Activated T-helper 1 cell treated with anti-CD3 and anti-CD28 coated beads, Interleukin-12 subunit alpha, Interleukin-12 subunit beta, Interleukin-2, Interleukin-4 antibody, amounts not matched to agents 30 ng/mL and 10 ng/mL and 1 ng/mL, durations not matched to agents 14 hours and 24 hours and 36 hours (primary cell): ENCODE data around the gene TULP3. TPM values are rescaled to one million over a fixed set of nuclear protein-coding genes. Genes with fewer than 3 reads are reported as not detected.
"Not testable (repeated sequence)": the region's sequence is repeated elsewhere in the genome, so short reads cannot be mapped to it uniquely, and the experiment has no call there.

Experiments used
- DNase-seq: peaks from one replicate; pipeline ENCODE4 v3.0.0; 2021; ENCODE audit warnings: low spot score
- H3K27ac Mint-ChIP-seq: one replicate; pipeline ENCODE4 v1.8.0; 2021; ENCODE audit warnings: mild to moderate bottlenecking, mixed read lengths
- H3K27me3 Mint-ChIP-seq: one replicate; pipeline ENCODE4 v1.8.0; 2022; ENCODE audit warnings: mild to moderate bottlenecking, moderate library complexity, mixed read lengths; ENCODE audit not compliant: insufficient read depth
- H3K36me3 Mint-ChIP-seq: one replicate; pipeline ENCODE4 v1.8.0; 2021; ENCODE audit warnings: low read depth, mixed read lengths
- H3K4me1 Mint-ChIP-seq: one replicate; pipeline ENCODE4 v1.8.0; 2021; ENCODE audit warnings: low read depth, mixed read lengths
- H3K4me3 Mint-ChIP-seq: one replicate; pipeline ENCODE4 v1.8.0; 2021; ENCODE audit warnings: mild to moderate bottlenecking, moderate library complexity, mixed read lengths
- H3K9me3 Mint-ChIP-seq: one replicate; pipeline ENCODE4 v1.8.0; 2021; ENCODE audit warnings: mixed read lengths
- intact Hi-C: fragments of 100-400 bp; cut with micrococcal nuclease; formaldehyde crosslinking; loops from one replicate; pipeline ENCODE4 v1.15.1; 2024
- total RNA-seq: library from RNA; stranded (reverse); gene quantifications from 2 replicates; pipeline ENCODE4 v1.2.3, GENCODE V29; 2022

Gene TULP3
- total RNA-seq, 1 donor from 2014 or later = 8.6 TPM

DNA sequence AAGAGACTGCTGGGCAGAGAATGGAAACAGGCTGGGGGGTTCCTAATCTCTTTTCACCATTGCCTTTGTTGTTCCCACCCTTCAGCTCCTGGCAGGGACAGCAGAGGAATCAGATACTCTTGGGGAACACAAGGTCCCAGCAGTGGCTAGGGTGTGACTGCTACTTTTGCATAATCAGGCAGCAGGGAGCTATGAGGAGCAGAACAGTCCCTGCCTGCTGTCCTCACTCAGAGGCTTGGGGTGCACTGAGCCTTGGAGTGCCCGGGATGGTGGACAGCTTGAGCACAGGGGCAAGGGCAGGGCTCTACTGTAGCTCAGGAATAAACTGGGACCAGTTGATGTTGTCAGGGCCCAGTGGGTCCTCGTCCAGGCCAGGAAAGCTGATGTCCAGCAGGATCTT is 32.4 kb upstream of the TULP3 start:
- H3K27me3 Mint-ChIP-seq = no peaks in the 10 kb centered on the region
- no peaks in the 10 kb centered on the region for H3K9me3 Mint-ChIP-seq
- intact Hi-C loops = no loop called here
- peaks cover 35% of the 10 kb centered on the region for H3K36me3 Mint-ChIP-seq
- no peak for DNase-seq
- H3K4me1 Mint-ChIP-seq = peaks cover 6% of the 10 kb centered on the region
- H3K27ac Mint-ChIP-seq = no peak overlapping the region
- no peak overlapping the region for H3K4me3 Mint-ChIP-seq

DNA sequence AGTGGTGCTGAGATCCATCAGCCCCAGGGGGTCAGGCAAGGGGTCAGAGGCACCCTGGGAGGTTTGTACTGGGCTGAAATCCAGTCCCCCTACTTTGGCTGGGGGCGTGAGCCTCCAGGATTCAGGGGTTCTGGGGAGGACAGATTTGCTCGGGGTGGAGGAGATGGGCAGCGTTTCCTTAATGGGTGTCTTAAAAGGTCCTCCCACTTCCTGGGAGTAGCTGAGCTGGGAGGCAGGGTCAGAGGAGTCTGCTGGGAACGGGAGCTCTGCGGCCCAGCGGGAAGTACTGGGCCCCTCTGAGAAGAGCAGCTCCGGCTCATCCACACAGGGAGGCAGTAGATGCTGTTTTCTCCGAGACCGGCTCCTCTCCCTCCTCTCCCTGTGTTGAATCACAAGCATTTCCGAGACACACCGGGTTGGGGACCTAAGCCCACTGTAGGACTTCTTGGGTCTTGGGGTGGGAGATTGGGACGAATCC is 31.7 kb upstream of the TULP3 start:
- no peak for DNase-seq
- Mint-ChIP-seq H3K27me3 (no peaks in the 10 kb centered on the region), H3K27ac (no peak overlapping the region), H3K36me3 (peaks cover 37% of the 10 kb centered on the region), H3K4me1 (peaks cover 6% of the 10 kb centered on the region), H3K4me3 (no peak overlapping the region), H3K9me3 (no peaks in the 10 kb centered on the region)
- intact Hi-C loops = no loop called here

DNA sequence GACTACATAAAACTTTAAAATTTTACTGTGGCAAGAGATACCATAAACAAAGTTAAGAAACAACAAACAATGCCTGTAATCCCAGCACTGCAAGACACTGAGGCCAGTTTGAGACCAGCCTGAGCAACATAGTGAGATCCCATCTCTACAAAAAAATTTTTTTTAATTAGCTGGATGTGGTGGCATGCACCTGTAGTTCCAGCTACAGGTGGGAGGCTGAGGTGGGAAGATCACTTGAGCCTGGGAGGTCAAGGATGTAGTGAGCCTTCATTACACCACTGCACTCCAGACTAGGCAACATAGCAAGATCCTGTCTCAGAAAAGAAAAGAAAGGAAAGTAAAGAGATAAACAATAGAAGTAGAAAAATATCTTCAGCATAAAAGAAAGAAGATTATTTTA is 30.5 kb upstream of the TULP3 start:
- peaks cover 47% of the 10 kb centered on the region for H3K36me3 Mint-ChIP-seq
- intact Hi-C loops = no loop called here

DNA sequence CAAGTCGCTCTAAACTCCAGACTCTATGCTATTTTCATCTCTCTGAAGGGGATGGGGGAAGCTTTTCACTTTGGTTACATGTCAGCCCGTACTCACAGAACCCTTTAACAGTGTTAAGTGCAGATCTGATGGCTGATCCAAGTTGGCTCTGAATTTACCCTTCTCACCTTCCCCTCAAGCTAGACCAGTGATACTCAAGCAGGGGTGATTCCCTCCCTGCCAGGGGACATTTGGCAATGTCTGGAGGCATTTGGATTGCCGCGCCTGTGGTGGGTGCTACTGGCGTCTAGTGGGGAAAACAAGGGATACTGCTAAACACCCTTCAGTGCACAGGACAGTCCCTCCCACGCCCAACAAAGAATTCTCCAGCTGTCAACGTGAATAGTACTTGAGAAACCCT is 27.8 kb upstream of the TULP3 start:
- peaks cover 15% of the 10 kb centered on the region for H3K4me1 Mint-ChIP-seq
- H3K36me3 Mint-ChIP-seq = peaks cover 57% of the 10 kb centered on the region
- no peak overlapping the region for H3K27ac Mint-ChIP-seq
- H3K27me3 Mint-ChIP-seq = no peaks in the 10 kb centered on the region
- intact Hi-C loops = no loop called here
- no peak for DNase-seq
- no peaks in the 10 kb centered on the region for H3K9me3 Mint-ChIP-seq
- H3K4me3 Mint-ChIP-seq = no peak overlapping the region

More for the DNA sequence above, 30.5 kb upstream of the TULP3 start:
- Mint-ChIP-seq H3K4me3 (no peak overlapping the region), H3K27ac (no peak overlapping the region), H3K4me1 (peaks cover 6% of the 10 kb centered on the region), H3K27me3 (no peaks in the 10 kb centered on the region), H3K9me3 (no peaks in the 10 kb centered on the region)
- no peak for DNase-seq

DNA sequence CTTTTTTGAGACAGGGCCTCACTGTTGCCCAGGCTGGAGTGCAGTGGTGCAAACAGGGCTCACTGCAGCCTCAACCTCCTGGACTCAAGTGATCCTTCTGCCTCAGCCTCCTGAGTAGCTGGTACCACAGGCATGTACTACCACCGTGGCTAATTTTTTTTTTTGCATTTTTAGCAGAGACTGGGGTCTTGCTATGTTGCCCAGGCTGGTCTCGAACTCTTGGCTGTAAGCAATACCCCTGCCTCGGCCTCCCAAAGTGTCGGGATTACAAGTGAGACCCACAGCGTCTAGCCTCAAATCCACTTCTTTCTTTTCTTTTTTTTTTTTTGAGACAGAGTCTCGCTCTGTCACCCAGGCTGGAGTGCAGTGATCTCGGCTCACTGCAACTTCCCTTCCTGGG is 27.3 kb upstream of the TULP3 start:
- H3K27me3 Mint-ChIP-seq, DNase-seq, H3K27ac Mint-ChIP-seq, H3K4me3 Mint-ChIP-seq, intact Hi-C loops, H3K9me3 Mint-ChIP-seq: not testable (repeated sequence)
- peaks cover 57% of the 10 kb centered on the region for H3K36me3 Mint-ChIP-seq
- peaks cover 19% of the 10 kb centered on the region for H3K4me1 Mint-ChIP-seq

DNA sequence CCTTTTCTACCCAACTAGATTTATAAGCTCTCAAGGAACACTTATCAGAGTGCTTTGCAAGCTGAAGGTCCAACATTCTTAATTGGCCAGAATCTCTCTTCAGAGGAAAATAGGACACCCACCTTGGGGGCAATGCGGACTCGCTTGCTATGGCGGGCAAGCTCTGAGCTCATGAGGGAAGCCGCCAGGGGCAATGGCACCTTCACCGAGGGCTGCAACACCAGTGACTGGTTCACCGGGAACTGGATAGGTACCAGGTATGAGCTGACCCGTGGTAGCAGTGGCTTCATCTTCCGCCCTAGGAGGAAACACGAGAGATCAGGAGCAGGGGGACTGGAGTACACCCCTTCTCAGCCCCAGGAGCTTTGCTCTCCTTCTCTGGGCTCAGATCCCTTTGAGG is 26.5 kb upstream of the TULP3 start:
- Mint-ChIP-seq H3K36me3 (peaks cover 55% of the 10 kb centered on the region), H3K4me1 (peaks cover 27% of the 10 kb centered on the region), H3K9me3 (no peaks in the 10 kb centered on the region), H3K27ac (no peak overlapping the region), H3K27me3 (no peaks in the 10 kb centered on the region), H3K4me3 (no peak overlapping the region)
- intact Hi-C loops = no loop called here
- no peak for DNase-seq

DNA sequence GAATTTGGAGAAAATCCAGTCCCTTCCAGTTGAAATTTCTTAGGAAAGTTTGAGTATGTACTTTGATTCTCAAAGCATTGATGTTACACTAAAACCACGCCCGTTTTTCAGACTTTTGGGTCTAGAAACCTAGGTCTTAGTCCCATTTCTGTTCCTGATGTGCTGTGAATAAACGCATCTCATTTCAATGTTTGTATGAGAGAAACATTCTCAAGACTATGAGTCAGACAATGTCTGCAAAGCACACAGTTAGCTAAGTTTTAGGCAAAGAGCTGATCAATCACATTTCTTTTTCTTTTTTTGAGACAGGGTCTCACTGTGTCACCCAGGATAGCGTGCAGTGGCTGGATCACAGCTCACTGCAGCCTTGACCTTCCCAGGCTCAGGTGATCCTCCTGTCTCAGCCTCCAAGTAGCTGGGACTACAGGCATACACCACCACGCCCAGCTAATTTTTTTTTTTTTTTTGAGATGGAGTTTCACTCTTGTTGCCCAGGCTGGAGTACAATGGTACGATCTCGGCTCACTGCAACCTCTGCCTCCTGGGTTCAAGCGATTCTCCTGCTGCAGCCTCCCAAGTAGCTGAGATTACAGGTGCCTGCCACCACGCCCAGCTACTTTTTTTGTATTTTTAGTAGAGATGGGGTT is 21.6 kb upstream of the TULP3 start:
- Mint-ChIP-seq H3K4me1 (peaks cover 25% of the 10 kb centered on the region), H3K27ac (peak overlapping the region; percentile 94), H3K36me3 (peaks cover 39% of the 10 kb centered on the region)
- not testable (repeated sequence) for H3K9me3 Mint-ChIP-seq, H3K27me3 Mint-ChIP-seq, H3K4me3 Mint-ChIP-seq, DNase-seq
- intact Hi-C loops = loop anchor here (1.0 to 2.0 kb wide), 3 partner anchors 8 to 56 kb away; partner anchors contain the start of genes FOXM1, ITFG2, RHNO1 and TULP3

DNA sequence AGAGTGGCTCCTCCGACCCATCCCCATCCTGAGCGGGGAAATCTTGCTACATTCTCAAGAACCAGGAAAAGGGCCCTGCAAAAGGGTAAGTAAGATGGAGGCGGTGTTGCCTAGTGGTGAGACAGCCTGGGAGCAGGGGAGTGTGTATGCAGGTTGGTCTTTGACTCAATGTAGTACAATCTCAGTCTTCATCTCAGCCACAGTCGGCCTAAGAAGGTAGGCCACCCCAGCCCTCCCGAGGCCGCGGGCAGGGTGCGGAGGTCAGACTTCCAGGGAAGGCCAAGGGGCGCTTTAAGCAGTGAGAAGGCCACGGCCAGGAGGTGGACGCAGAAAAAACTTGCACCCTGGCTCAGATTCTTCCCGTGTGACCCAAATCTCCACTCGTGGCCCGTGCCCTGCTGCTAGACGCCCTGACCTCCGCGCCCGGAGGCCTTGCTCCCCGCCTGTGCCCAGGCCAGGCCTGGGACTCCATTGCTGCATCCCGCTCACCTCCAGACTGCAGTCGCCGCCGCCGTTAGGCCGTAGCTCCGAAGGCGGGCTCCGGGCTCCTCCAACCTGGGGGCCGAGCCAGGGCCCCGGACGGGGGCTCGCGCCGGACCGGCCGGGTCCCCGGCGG is 14.2 kb upstream of the TULP3 start:
- peaks cover 30% of the 10 kb centered on the region for H3K36me3 Mint-ChIP-seq
- peaks cover 44% of the 10 kb centered on the region for H3K4me1 Mint-ChIP-seq
- intact Hi-C loops = loop anchor here (1.0 to 5.0 kb wide), 5 partner anchors 8 to 184 kb away; partner anchors contain the start of genes ITFG2 and TULP3
- H3K27me3 Mint-ChIP-seq = no peaks in the 10 kb centered on the region
- peak overlapping the region; percentile 93 for H3K4me3 Mint-ChIP-seq
- DNase-seq = peak; percentile 12
- peak overlapping the region; percentile 93 for H3K27ac Mint-ChIP-seq
- H3K9me3 Mint-ChIP-seq = no peaks in the 10 kb centered on the region

DNA sequence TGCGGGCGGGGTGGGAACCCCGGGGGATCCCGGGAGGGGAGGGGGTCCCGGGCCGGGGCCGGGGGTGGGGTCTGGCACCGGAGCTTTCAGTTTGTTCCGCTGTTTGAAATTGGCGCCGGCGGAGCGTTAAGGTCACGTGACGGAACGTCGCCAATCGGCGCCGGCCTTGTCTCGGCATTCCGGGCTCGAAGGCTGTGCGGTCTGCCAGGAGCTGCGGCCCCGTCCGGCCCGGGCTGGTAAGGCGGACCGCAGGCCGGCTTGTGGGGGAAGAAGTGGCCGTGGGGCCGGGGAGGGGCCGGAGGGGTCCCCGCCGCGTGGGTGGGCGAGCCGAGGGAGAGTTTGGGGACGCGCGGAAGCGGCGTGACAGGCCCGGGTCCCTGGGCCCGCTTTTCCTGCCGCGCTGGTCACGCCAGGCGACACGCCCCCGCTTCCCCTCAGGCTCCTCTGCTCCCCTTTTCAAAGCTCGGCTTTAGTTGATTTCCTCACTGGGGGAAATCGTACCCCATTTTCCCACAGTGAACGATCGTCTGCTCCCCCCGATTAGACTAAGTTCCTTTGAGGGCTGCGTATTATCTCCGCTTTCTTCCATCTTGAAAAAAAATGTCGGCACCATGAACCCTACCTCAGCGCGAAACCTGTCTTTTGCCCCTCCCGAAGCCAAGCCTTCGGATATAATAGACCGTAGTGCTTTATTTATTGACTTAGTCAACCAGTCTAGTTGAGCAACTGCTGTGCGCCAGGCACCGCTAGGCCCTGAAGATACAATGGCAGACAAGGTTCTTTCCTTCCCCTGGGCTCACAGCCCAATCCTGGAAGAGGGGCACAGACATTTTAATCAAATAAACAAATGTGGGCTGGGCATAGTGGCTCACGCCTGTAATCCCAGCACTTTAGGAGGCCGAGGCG is 13.4 kb upstream of the TULP3 start, which contains the start of the genes FOXM1 and RHNO1:
FOXM1 (minus strand) TSS at position 128 of the 906 bp plus-strand sequence. CDS start 2,696 bp downstream, outside the sequence.
RHNO1 (plus strand) TSS at position 177 of the 906 bp plus-strand sequence. CDS start 8,144 bp downstream, outside the sequence.
- H3K27ac Mint-ChIP-seq = peak within 1 kb of the TSS; percentile 100
- peaks cover 30% of the 10 kb centered on the region for H3K36me3 Mint-ChIP-seq
- intact Hi-C loops = loop anchor here (1.0 to 5.0 kb wide), 5 partner anchors 9 to 185 kb away; partner anchors contain the start of genes ITFG2 and TULP3
- no peaks in the 10 kb centered on the region for H3K27me3 Mint-ChIP-seq
- peaks cover 51% of the 10 kb centered on the region for H3K4me1 Mint-ChIP-seq
- H3K4me3 Mint-ChIP-seq = peak within 1 kb of the TSS; percentile 99
- DNase-seq = peak; percentile 86
- no peaks in the 10 kb centered on the region for H3K9me3 Mint-ChIP-seq

DNA sequence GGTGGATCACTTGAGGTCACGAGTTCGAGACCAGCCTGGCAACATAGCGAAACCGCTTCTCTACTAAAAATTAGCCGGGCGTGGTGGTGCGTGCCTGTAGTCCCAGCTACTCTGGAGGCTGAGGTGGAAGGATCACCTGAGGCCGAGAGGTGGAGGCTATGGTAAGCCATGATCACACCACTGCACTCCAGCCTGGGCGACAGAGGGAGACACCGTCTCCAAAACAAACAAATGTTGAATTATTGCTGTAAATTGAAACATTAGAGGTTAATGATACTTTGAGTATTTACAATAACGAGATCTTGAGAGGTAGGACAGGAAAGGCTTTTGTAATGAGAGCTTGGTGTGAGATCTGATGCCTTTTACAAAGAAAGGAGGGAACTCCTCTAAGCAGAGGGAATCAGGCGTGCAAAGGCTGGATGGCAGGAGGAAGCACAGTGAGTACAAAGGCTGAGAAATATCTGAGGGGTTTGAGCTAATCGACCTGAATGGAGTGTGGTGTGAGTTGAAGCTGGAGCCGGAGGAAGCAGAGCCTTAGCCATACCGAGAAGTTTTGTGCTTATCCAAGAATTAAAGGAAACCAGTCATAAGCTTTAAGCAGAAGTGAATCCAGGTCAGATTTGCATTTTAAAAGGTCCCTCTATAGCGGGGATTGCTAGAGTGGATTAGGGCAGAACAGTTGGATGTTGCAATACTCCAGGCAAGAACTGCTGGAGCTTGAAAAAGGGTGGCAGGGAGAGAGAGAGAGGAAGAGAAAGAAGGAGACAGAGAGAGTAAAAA is 12.5 kb upstream of the TULP3 start:
- DNase-seq = no peak
- intact Hi-C loops = loop anchor here (1.0 to 5.0 kb wide), 5 partner anchors 10 to 186 kb away; partner anchors contain the start of genes ITFG2 and TULP3
- H3K9me3 Mint-ChIP-seq = no peaks in the 10 kb centered on the region
- peak overlapping the region; percentile 99 for H3K4me3 Mint-ChIP-seq
- H3K4me1 Mint-ChIP-seq = peaks cover 57% of the 10 kb centered on the region
- H3K27ac Mint-ChIP-seq = peak overlapping the region; percentile 100
- no peaks in the 10 kb centered on the region for H3K27me3 Mint-ChIP-seq
- peaks cover 26% of the 10 kb centered on the region for H3K36me3 Mint-ChIP-seq

DNA sequence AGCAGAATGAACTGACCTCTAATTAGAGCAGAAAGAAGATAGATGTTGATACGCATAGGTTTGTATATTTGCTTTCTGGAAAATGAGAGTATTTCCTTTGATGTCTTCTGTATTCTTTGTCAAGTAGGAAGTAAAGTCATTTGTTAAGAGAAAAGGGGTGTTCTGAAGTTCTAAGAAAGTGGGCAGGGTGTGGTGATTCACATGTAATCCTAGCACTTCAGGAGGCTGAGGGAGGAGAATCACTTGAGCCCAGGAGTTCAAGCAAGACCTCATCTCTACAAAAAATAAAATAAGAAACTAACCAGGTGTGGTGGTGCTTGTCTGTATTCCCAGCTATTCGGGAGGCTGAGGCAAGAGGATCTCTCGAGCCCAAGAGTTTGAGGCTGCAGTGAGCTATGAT is 10.8 kb upstream of the TULP3 start:
- intact Hi-C loops = loop anchor here (5.0 kb wide), 2 partner anchors 82 to 188 kb away; no protein-coding TSS in a partner anchor
- no peaks in the 10 kb centered on the region for H3K9me3 Mint-ChIP-seq
- H3K4me3 Mint-ChIP-seq = peak overlapping the region; percentile 66
- no peaks in the 10 kb centered on the region for H3K27me3 Mint-ChIP-seq
- no peak for DNase-seq
- H3K4me1 Mint-ChIP-seq = peaks cover 52% of the 10 kb centered on the region
- peak overlapping the region; percentile 80 for H3K27ac Mint-ChIP-seq
- H3K36me3 Mint-ChIP-seq = peaks cover 23% of the 10 kb centered on the region

DNA sequence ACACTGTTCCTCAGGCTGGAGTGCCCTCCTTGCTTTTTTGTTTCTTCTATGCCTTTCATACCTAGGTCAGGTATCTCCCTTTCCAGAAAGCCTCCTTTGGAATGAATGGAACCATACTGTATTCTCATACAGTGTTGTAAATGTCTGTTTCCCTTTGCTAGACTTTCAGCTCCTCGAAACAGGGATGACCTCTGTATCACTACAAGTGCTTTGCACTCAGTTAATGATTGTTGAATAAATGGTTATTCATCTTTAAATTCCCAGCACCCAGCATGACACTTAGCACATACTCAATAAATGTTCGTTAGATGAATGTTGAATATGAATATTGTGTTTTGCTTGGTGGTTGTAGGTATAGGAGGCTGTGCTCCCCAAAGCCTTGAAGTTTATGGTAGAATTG is 5.9 kb upstream of the TULP3 start:
- Mint-ChIP-seq H3K36me3 (peaks cover 32% of the 10 kb centered on the region), H3K27ac (peak overlapping the region; percentile 2), H3K27me3 (no peaks in the 10 kb centered on the region), H3K9me3 (no peaks in the 10 kb centered on the region), H3K4me3 (no peak overlapping the region), H3K4me1 (peaks cover 35% of the 10 kb centered on the region)
- intact Hi-C loops = loop anchor here (1.0 kb wide), 2 partner anchors 59 to 156 kb away; no protein-coding TSS in a partner anchor
- no peak for DNase-seq
